ENCODE data around the gene FARP1.

GRCh38 chr13:98223741-98224140 lies 80.8 kb downstream of the FARP1 start:
- TF ChIP-seq CTCF (IDR thresholded peaks at IDR 0.05) (no peak), POLR2AphosphoS5 (IDR thresholded peaks at IDR 0.05; ENCODE audit: insufficient read depth in 1 of 2, low read depth in 1 of 2) (no peak)
